ENCODE results near the gene MYZAP.

MYZAP gene

GRCh38 chr15:57597431-57597830 is 5.7 kb downstream of the MYZAP start:
- TF ChIP-seq OSR1 (CRISPR knock-in tag; IDR thresholded peaks at IDR 0.05) (no peak), TCF4 (CRISPR knock-in tag; IDR thresholded peaks at IDR 0.05; ENCODE audit: borderline replicate concordance) (no peak), ARNTL (CRISPR knock-in tag; IDR thresholded peaks at IDR 0.05; ENCODE audit: borderline replicate concordance, low read depth) (no peak), ZNF70 (CRISPR knock-in tag; IDR thresholded peaks at IDR 0.05) (no peak), TOX (CRISPR knock-in tag; IDR thresholded peaks at IDR 0.05; ENCODE audit: borderline replicate concordance) (no peak), RARB (CRISPR knock-in tag; IDR thresholded peaks at IDR 0.05) (no peak), ZFP30 (CRISPR knock-in tag; IDR thresholded peaks at IDR 0.05) (no peak), ESRRG (CRISPR knock-in tag; IDR thresholded peaks at IDR 0.05) (no peak), GLIS3 (CRISPR knock-in tag; IDR thresholded peaks at IDR 0.05) (no peak)
- TF ChIP-seq, protein P1, sequence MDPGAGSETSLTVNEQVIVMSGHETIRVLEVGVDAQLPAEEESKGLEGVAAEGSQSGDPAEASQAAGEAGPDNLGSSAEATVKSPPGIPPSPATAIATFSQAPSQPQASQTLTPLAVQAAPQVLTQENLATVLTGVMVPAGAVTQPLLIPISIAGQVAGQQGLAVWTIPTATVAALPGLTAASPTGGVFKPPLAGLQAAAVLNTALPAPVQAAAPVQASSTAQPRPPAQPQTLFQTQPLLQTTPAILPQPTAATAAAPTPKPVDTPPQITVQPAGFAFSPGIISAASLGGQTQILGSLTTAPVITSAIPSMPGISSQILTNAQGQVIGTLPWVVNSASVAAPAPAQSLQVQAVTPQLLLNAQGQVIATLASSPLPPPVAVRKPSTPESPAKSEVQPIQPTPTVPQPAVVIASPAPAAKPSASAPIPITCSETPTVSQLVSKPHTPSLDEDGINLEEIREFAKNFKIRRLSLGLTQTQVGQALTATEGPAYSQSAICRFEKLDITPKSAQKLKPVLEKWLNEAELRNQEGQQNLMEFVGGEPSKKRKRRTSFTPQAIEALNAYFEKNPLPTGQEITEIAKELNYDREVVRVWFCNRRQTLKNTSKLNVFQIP (CRISPR knock-in tag; IDR thresholded peaks at IDR 0.05; ENCODE audit: borderline replicate concordance, low read depth) = no peak
- no peak for ATAC-seq

DNA sequence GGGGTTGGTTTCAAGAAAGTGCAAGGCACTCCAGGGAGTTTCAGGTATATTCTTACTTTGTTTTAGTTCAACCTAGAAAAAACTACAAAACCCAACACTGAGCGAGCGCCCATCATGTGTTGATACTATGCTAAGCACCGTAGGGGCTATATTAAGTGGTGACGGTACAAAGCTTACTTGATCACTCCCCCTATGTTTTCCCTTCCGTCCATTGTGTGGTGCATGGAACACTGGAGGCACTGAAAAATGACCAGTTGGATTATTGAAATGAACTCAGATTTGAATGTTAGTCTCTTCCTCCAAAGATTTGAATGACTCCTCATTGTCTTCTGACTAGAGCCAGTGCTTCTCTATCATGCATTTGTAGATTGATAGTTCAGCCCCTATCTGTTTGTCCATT is 6.6 kb downstream of the MYZAP start:
- ATAC-seq = no peak
- no peak for TF ChIP-seq OSR1 (CRISPR knock-in tag; IDR thresholded peaks at IDR 0.05)
- TF ChIP-seq BACH2 (CRISPR knock-in tag; IDR thresholded peaks at IDR 0.05; ENCODE audit: borderline replicate concordance) = no peak

- TF ChIP-seq, protein P2, sequence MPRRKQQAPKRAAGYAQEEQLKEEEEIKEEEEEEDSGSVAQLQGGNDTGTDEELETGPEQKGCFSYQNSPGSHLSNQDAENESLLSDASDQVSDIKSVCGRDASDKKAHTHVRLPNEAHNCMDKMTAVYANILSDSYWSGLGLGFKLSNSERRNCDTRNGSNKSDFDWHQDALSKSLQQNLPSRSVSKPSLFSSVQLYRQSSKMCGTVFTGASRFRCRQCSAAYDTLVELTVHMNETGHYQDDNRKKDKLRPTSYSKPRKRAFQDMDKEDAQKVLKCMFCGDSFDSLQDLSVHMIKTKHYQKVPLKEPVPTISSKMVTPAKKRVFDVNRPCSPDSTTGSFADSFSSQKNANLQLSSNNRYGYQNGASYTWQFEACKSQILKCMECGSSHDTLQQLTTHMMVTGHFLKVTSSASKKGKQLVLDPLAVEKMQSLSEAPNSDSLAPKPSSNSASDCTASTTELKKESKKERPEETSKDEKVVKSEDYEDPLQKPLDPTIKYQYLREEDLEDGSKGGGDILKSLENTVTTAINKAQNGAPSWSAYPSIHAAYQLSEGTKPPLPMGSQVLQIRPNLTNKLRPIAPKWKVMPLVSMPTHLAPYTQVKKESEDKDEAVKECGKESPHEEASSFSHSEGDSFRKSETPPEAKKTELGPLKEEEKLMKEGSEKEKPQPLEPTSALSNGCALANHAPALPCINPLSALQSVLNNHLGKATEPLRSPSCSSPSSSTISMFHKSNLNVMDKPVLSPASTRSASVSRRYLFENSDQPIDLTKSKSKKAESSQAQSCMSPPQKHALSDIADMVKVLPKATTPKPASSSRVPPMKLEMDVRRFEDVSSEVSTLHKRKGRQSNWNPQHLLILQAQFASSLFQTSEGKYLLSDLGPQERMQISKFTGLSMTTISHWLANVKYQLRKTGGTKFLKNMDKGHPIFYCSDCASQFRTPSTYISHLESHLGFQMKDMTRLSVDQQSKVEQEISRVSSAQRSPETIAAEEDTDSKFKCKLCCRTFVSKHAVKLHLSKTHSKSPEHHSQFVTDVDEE (CRISPR knock-in tag; IDR thresholded peaks at IDR 0.05) = no peak
- TF ChIP-seq TOX (CRISPR knock-in tag; IDR thresholded peaks at IDR 0.05; ENCODE audit: borderline replicate concordance) = no peak
- no peak for TF ChIP-seq ZC3H10 (CRISPR knock-in tag; IDR thresholded peaks at IDR 0.05)
- TF ChIP-seq TCF4 (CRISPR knock-in tag; IDR thresholded peaks at IDR 0.05; ENCODE audit: borderline replicate concordance) = no peak
- no peak for TF ChIP-seq BACH2 (CRISPR knock-in tag; IDR thresholded peaks at IDR 0.05; ENCODE audit: borderline replicate concordance)
- TF ChIP-seq ARNTL (CRISPR knock-in tag; IDR thresholded peaks at IDR 0.05; ENCODE audit: borderline replicate concordance, low read depth) = no peak
- no peak for TF ChIP-seq OSR1 (CRISPR knock-in tag; IDR thresholded peaks at IDR 0.05)
- TF ChIP-seq, protein P1 (CRISPR knock-in tag; IDR thresholded peaks at IDR 0.05; ENCODE audit: borderline replicate concordance, low read depth) = no peak
- no peak for TF ChIP-seq PPARA (CRISPR knock-in tag; IDR thresholded peaks at IDR 0.05; ENCODE audit: borderline replicate concordance)
- no peak for TF ChIP-seq ZFP30 (CRISPR knock-in tag; IDR thresholded peaks at IDR 0.05)
- TF ChIP-seq ZFP3 (CRISPR knock-in tag; IDR thresholded peaks at IDR 0.05) = no peak
- no peak for TF ChIP-seq ISL1 (CRISPR knock-in tag; IDR thresholded peaks at IDR 0.05)
- no peak for TF ChIP-seq ESRRG (CRISPR knock-in tag; IDR thresholded peaks at IDR 0.05)
- TF ChIP-seq ZNF565 (CRISPR knock-in tag; conservative IDR thresholded peaks at IDR 0.05; ENCODE audit: low read depth) = no peak
- TF ChIP-seq, protein P3, sequence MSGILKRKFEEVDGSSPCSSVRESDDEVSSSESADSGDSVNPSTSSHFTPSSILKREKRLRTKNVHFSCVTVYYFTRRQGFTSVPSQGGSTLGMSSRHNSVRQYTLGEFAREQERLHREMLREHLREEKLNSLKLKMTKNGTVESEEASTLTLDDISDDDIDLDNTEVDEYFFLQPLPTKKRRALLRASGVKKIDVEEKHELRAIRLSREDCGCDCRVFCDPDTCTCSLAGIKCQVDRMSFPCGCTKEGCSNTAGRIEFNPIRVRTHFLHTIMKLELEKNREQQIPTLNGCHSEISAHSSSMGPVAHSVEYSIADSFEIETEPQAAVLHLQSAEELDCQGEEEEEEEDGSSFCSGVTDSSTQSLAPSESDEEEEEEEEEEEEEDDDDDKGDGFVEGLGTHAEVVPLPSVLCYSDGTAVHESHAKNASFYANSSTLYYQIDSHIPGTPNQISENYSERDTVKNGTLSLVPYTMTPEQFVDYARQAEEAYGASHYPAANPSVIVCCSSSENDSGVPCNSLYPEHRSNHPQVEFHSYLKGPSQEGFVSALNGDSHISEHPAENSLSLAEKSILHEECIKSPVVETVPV (CRISPR knock-in tag; IDR thresholded peaks at IDR 0.05) = no peak
- no peak for TF ChIP-seq ZNF70 (CRISPR knock-in tag; IDR thresholded peaks at IDR 0.05)
- TF ChIP-seq RARB (CRISPR knock-in tag; IDR thresholded peaks at IDR 0.05) = no peak
- ATAC-seq = no peak
These were observed 7.6 kb downstream of the MYZAP start for GRCh38 chr15:57599296-57599810.

DNA sequence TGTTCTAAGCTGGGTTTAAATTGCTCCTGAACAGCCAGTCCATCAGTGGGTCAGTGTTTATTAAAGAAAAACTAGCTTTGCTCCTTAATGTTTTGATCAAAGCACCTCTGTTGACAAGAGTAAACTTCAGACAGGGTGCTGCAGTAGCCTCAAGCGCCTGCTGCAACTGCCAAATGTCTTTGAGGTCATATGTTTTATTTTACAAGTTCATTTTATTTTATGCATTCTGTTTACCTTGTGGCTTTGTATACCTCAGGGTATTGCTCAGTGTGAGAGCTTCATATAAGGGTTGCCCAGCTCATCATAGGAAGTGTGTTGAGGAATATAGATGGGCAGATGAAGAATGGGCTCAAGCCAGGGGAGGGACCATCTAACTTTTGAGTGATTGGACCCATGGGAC is 8.5 kb downstream of the MYZAP start:
- ATAC-seq = no peak
- TF ChIP-seq RARB (CRISPR knock-in tag; IDR thresholded peaks at IDR 0.05) (no peak), PPARA (CRISPR knock-in tag; IDR thresholded peaks at IDR 0.05; ENCODE audit: borderline replicate concordance) (no peak), ZNF70 (CRISPR knock-in tag; IDR thresholded peaks at IDR 0.05) (no peak), SNAI2 (CRISPR knock-in tag; IDR thresholded peaks at IDR 0.05) (no peak), GLIS3 (CRISPR knock-in tag; IDR thresholded peaks at IDR 0.05) (no peak), ZC3H10 (CRISPR knock-in tag; IDR thresholded peaks at IDR 0.05) (no peak), TOX (CRISPR knock-in tag; IDR thresholded peaks at IDR 0.05; ENCODE audit: borderline replicate concordance) (no peak), ARNTL (CRISPR knock-in tag; IDR thresholded peaks at IDR 0.05; ENCODE audit: borderline replicate concordance, low read depth) (no peak), ESRRG (CRISPR knock-in tag; IDR thresholded peaks at IDR 0.05) (no peak)
- TF ChIP-seq, protein P3 (CRISPR knock-in tag; IDR thresholded peaks at IDR 0.05) = no peak
- TF ChIP-seq, protein P4, sequence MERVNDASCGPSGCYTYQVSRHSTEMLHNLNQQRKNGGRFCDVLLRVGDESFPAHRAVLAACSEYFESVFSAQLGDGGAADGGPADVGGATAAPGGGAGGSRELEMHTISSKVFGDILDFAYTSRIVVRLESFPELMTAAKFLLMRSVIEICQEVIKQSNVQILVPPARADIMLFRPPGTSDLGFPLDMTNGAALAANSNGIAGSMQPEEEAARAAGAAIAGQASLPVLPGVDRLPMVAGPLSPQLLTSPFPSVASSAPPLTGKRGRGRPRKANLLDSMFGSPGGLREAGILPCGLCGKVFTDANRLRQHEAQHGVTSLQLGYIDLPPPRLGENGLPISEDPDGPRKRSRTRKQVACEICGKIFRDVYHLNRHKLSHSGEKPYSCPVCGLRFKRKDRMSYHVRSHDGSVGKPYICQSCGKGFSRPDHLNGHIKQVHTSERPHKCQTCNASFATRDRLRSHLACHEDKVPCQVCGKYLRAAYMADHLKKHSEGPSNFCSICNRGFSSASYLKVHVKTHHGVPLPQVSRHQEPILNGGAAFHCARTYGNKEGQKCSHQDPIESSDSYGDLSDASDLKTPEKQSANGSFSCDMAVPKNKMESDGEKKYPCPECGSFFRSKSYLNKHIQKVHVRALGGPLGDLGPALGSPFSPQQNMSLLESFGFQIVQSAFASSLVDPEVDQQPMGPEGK (CRISPR knock-in tag; IDR thresholded peaks at IDR 0.05; ENCODE audit: borderline replicate concordance) = no peak

Data from SK-N-SH treated with all-trans-retinoic acid at 6 μM for 48 hours (cell line).